Measurements from ENCODE around the gene WASHC4. TPM values are rescaled to one million over a fixed set of nuclear protein-coding genes. Genes with fewer than 3 reads are reported as not detected.

WASHC4 gene
- total RNA-seq, 1 experiment from 2014 or later, result 41.2 TPM

- H4K8ac ChIP-seq (replicated peaks; ENCODE audit: insufficient read length, low read depth, low read length), result no peak overlapping the region
- H4K5ac ChIP-seq (ENCODE audit: insufficient read length, low read depth, low read length), result no peak overlapping the region
- no peak overlapping the region for H3T11ph ChIP-seq (ENCODE audit: low read length)
- no peak overlapping the region for H3K4me2 ChIP-seq (ENCODE audit: insufficient read depth, insufficient read length, low read length)
- no peak for TF ChIP-seq CTCF (conservative IDR thresholded peaks at IDR 0.05)
- no peak overlapping the region for H2BK5ac ChIP-seq (ENCODE audit: insufficient read length, low read length)
- no peak overlapping the region for H3K14ac ChIP-seq (ENCODE audit: insufficient read depth, low read length)
- H4K20me1 ChIP-seq (ENCODE audit: control insufficient read depth, insufficient read depth, insufficient read length), result no peaks in the 10 kb centered on the region
- no peak overlapping the region for H3K27ac ChIP-seq (ENCODE audit: insufficient read length, low read depth, low read length)
- H3K9me3 ChIP-seq (ENCODE audit: control insufficient read depth, low read depth, low read length), result no peaks in the 10 kb centered on the region
- no peak overlapping the region for H2BK15ac ChIP-seq (ENCODE audit: low read depth, low read length)
- no peak overlapping the region for H3K9ac ChIP-seq (ENCODE audit: extremely low read depth, insufficient read length, low read length)
- H2BK12ac ChIP-seq (ENCODE audit: insufficient read length, low read depth, low read length), result no peak overlapping the region
- H2AFZ ChIP-seq (ENCODE audit: low read length), result no peak overlapping the region
- peaks cover 3% of the 10 kb centered on the region for H3K23me2 ChIP-seq (ENCODE audit: insufficient read length, low read depth, low read length, poor library complexity, severe bottlenecking)
- Mint-ChIP-seq H3K9me3 (peaks cover 5 to 10% of the 10 kb centered on the region in 2 experiments), H3K4me1 (peaks cover 11 to 14% of the 10 kb centered on the region in 2 experiments), H3K27ac (no peak overlapping the region), H3K36me3 (ENCODE audit: insufficient read depth in 1 of 3, low read depth in 3 of 3) (no peaks in the 10 kb centered on the region; a peak in 3 of 7 replicates), H3K4me3 (no peak overlapping the region), H3K27me3 (ENCODE audit: low read depth) (peaks cover 1% of the 10 kb centered on the region; the same call in 1 of the 2 replicates)
- no peak overlapping the region for H2BK120ac ChIP-seq (ENCODE audit: low read depth, low read length, poor library complexity, severe bottlenecking)
- H3K4ac ChIP-seq (ENCODE audit: low read depth, low read length), result no peak overlapping the region
- H2BK20ac ChIP-seq (ENCODE audit: low read depth, low read length, poor library complexity, severe bottlenecking), result no peak overlapping the region
- H4K91ac ChIP-seq (ENCODE audit: insufficient read length, low read depth, low read length), result no peak overlapping the region
- H3K23ac ChIP-seq (ENCODE audit: insufficient read length, low read depth, low read length), result no peak overlapping the region
- no peaks in the 10 kb centered on the region for H3K79me1 ChIP-seq (ENCODE audit: insufficient read depth, low read depth, low read length, poor library complexity, severe bottlenecking)
- no peaks in the 10 kb centered on the region for H3K27me3 ChIP-seq (ENCODE audit: insufficient read depth, low read length)
- H3K4me1 ChIP-seq (ENCODE audit: insufficient read depth, low read length), result no peaks in the 10 kb centered on the region; the same call in 1 of the 2 replicates
- no peaks in the 10 kb centered on the region for H3K79me2 ChIP-seq (ENCODE audit: insufficient read depth, low read length)
- H2AK5ac ChIP-seq (ENCODE audit: insufficient read length, low read length), result no peak overlapping the region
- no peak for DNase-seq
- H3K56ac ChIP-seq (ENCODE audit: insufficient read length, low read depth, low read length), result no peak overlapping the region
- H3K18ac ChIP-seq (ENCODE audit: insufficient read length, low read depth, low read length), result no peak overlapping the region
These were observed 4.9 kb upstream of the WASHC4 start for GRCh38 chr12:105102673-105103072.
